CD14-positive monocyte (primary cell): ENCODE measurements around the gene SLC7A4. TPM values are rescaled to one million over a fixed set of nuclear protein-coding genes. Genes with fewer than 3 reads are reported as not detected.

ENCODE experiments used
- DNase-seq, 3 donors: peaks; one replicate each; pipeline ENCODE4 v3.0.0-alpha.2; 2011 to 2022
- H2AFZ ChIP-seq: 2 replicates; pipeline ENCODE4 v1.6.0; 2012; ENCODE audit warnings: mild to moderate bottlenecking, low read depth, low read length, inconsistent platforms; ENCODE audit not compliant: insufficient read depth, poor library complexity, severe bottlenecking
- H3K27ac ChIP-seq, 2 donors: 1 replicate in 1 of 2; 2 replicates in 1 of 2; pipeline ENCODE4 v1.5.1; 2012 to 2013; ENCODE audit warnings: low read length in 2 of 2, control low read depth in 1 of 2, inconsistent platforms in 1 of 2, low read depth in 1 of 2, mild to moderate bottlenecking in 1 of 2
- H3K27me3 ChIP-seq, 2 donors: one replicate each; pipeline versions ENCODE4 v1.6.0 to v1.6.1; 2011 to 2013; ENCODE audit warnings: low read length in 2 of 2; ENCODE audit not compliant: control insufficient read depth in 2 of 2, insufficient read depth in 2 of 2
- H3K36me3 ChIP-seq, 2 donors: replicated peaks in 1 of 2; 1 replicate in 1 of 2; 2 replicates in 1 of 2; pipeline versions ENCODE4 v1.5.1 to v1.6.1; 2012 to 2013; ENCODE audit warnings: low read length in 2 of 2, control low read depth in 1 of 2, inconsistent platforms in 1 of 2, mild to moderate bottlenecking in 1 of 2; ENCODE audit not compliant: insufficient read depth in 2 of 2, control insufficient read depth in 1 of 2
- H3K4me1 ChIP-seq, 2 donors: 1 replicate in 1 of 2; 2 replicates in 1 of 2; pipeline versions ENCODE4 v1.5.1 to v1.6.1; 2012 to 2013; ENCODE audit warnings: low read length in 2 of 2, control low read depth in 1 of 2, inconsistent platforms in 1 of 2, mild to moderate bottlenecking in 1 of 2, moderate library complexity in 1 of 2; ENCODE audit not compliant: insufficient read depth in 2 of 2, control insufficient read depth in 1 of 2
- H3K4me2 ChIP-seq: replicated peaks from 2 replicates; pipeline ENCODE3; 2012; ENCODE audit warnings: low read length, moderate library complexity, mild to moderate bottlenecking; ENCODE audit not compliant: poor library complexity, severe bottlenecking; ENCODE audit errors: extremely low read depth
- H3K4me3 ChIP-seq, 3 experiments: fragments of 200-600 bp in 1 of 3; sonication (generic) in 1 of 3; replicated peaks in 1 of 3; 1 replicate in 2 of 3; 2 replicates in 1 of 3; pipeline ENCODE4 v1.5.1; 2011 to 2013; ENCODE audit warnings: low read length in 3 of 3, mild to moderate bottlenecking in 3 of 3, control low read depth in 2 of 3, low read depth in 2 of 3, inconsistent platforms in 1 of 3, moderate library complexity in 1 of 3
- H3K79me2 ChIP-seq: 2 replicates; pipeline ENCODE4 v1.6.0; 2012; ENCODE audit warnings: mild to moderate bottlenecking, control low read depth, inconsistent platforms, low read length, moderate library complexity; ENCODE audit not compliant: insufficient read depth
- H3K9ac ChIP-seq: 2 replicates; pipeline ENCODE4 v1.6.0; 2017; ENCODE audit warnings: low read length, mild to moderate bottlenecking; ENCODE audit not compliant: insufficient read depth, poor library complexity, severe bottlenecking
- H3K9me3 ChIP-seq, 2 donors: replicated peaks in 1 of 2; 1 replicate in 1 of 2; 2 replicates in 1 of 2; pipeline versions ENCODE4 v1.5.1 to v1.6.1; 2012 to 2013; ENCODE audit warnings: low read length in 2 of 2, control low read depth in 1 of 2; ENCODE audit not compliant: control insufficient read depth in 1 of 2, insufficient read depth in 1 of 2
- H4K20me1 ChIP-seq: 2 replicates; pipeline ENCODE4 v1.6.0; 2012; ENCODE audit warnings: mild to moderate bottlenecking, low read length, control low read depth, moderate library complexity; ENCODE audit not compliant: insufficient read depth
- H3K27ac Mint-ChIP-seq, 7 donors: one replicate each; pipeline ENCODE4 v1.8.0; 2020; ENCODE audit warnings: mild to moderate bottlenecking in 7 of 7, mixed read lengths in 7 of 7, moderate library complexity in 6 of 7, inconsistent platforms in 2 of 7
- H3K27me3 Mint-ChIP-seq, 3 donors: one replicate each; pipeline ENCODE4 v1.8.0; 2021 to 2022; ENCODE audit warnings: low read depth in 3 of 3, mild to moderate bottlenecking in 3 of 3, mixed read lengths in 3 of 3, moderate library complexity in 3 of 3, inconsistent platforms in 1 of 3
- H3K36me3 Mint-ChIP-seq, 2 donors: one replicate each; pipeline ENCODE4 v1.8.0; 2020; ENCODE audit warnings: mixed read lengths in 2 of 2, inconsistent platforms in 1 of 2, mild to moderate bottlenecking in 1 of 2
- H3K4me1 Mint-ChIP-seq: one replicate; pipeline ENCODE4 v1.8.0; 2020; ENCODE audit warnings: mild to moderate bottlenecking, mixed read lengths
- H3K4me3 Mint-ChIP-seq, 2 donors: one replicate each; pipeline ENCODE4 v1.8.0; 2020; ENCODE audit warnings: mild to moderate bottlenecking in 2 of 2, mixed read lengths in 2 of 2, moderate library complexity in 1 of 2
- H3K9me3 Mint-ChIP-seq, 7 donors: one replicate each; pipeline ENCODE4 v1.8.0; 2020 to 2022; ENCODE audit warnings: mixed read lengths in 7 of 7, mild to moderate bottlenecking in 6 of 7, moderate library complexity in 6 of 7, inconsistent platforms in 2 of 7
- CTCF ChIP-seq: fragments of 200-600 bp; IDR thresholded peaks from one replicate; pipeline ENCODE4 v1.8.0; 2022; ENCODE audit warnings: antibody characterized with exemption, mild to moderate bottlenecking
- WGBS: methylation state at CpG from one replicate; pipeline ENCODE4 v1.1.5; 2013; ENCODE audit warnings: missing lambda C conversion rate; ENCODE audit not compliant: insufficient coverage; 5-methylcytosine and 5-hydroxymethylcytosine counted together
- intact Hi-C, 2 donors: fragments of 100-400 bp; cut with micrococcal nuclease; formaldehyde crosslinking; loops; one replicate each; pipeline versions ENCODE4 v1.15.0 to v1.15.1; 2023
- polyA plus RNA-seq, 3 donors: library from polyadenylated mRNA; depleted of rRNA in 1 of 3; unstranded in 2 of 3; stranded (reverse) in 1 of 3; fragments of 300-500 nt in 2 of 3; fragments of >200 nt in 1 of 3; fragmentation: Illumina TruSeq in 2 of 3; gene quantifications; 1 replicate in 2 of 3; 2 replicates in 1 of 3; pipeline ENCODE4 v1.2.3, GENCODE V29; 2012 to 2021

SLC7A4 gene
- polyA plus RNA-seq, 3 donors = not detected

GRCh38 chr22:21031545-21032036, 770 bp downstream of the SLC7A4 start:
- no peak overlapping the region for H3K4me3 ChIP-seq
- Mint-ChIP-seq H3K4me3 (peak overlapping the region in 1 of 2 donors; percentile 59), H3K27me3 (peaks cover 32 to 42% (median 40%) of the 10 kb centered on the region in 3 donors)

More at GRCh38 chr22:21031545-21032036, 770 bp downstream of the SLC7A4 start:
- Histone ChIP-seq H3K36me3 (no peaks in the 10 kb centered on the region), H3K27me3 (peaks cover 9 to 30% of the 10 kb centered on the region in 2 donors), H2AFZ (no peak overlapping the region), H3K27ac (no peak overlapping the region), H3K9me3 (no peaks in the 10 kb centered on the region), H4K20me1 (no peaks in the 10 kb centered on the region), H3K4me1 (no peaks in the 10 kb centered on the region), H3K4me2 (no peak overlapping the region), H3K9ac (no peak overlapping the region), H3K79me2 (no peaks in the 10 kb centered on the region)
- no peak for DNase-seq
- no peak overlapping the region for H3K27ac Mint-ChIP-seq
- WGBS = 90% methylated on average over 15 of the region's 18 CpGs
- peaks cover 0 to 5% (median 0%) of the 10 kb centered on the region in 7 donors for H3K9me3 Mint-ChIP-seq
- no peak for TF ChIP-seq CTCF
- H3K4me1 Mint-ChIP-seq = no peaks in the 10 kb centered on the region
- H3K36me3 Mint-ChIP-seq = no peaks in the 10 kb centered on the region
- intact Hi-C loops = no loop called here
